ENCODE measurements around the gene GAA.

GRCh38 chr17:80112471-80113032 is 11.2 kb downstream of the GAA start:
- TF ChIP-seq, protein P1, sequence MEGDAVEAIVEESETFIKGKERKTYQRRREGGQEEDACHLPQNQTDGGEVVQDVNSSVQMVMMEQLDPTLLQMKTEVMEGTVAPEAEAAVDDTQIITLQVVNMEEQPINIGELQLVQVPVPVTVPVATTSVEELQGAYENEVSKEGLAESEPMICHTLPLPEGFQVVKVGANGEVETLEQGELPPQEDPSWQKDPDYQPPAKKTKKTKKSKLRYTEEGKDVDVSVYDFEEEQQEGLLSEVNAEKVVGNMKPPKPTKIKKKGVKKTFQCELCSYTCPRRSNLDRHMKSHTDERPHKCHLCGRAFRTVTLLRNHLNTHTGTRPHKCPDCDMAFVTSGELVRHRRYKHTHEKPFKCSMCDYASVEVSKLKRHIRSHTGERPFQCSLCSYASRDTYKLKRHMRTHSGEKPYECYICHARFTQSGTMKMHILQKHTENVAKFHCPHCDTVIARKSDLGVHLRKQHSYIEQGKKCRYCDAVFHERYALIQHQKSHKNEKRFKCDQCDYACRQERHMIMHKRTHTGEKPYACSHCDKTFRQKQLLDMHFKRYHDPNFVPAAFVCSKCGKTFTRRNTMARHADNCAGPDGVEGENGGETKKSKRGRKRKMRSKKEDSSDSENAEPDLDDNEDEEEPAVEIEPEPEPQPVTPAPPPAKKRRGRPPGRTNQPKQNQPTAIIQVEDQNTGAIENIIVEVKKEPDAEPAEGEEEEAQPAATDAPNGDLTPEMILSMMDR (IDR thresholded peaks at IDR 0.05; ENCODE audit: low read depth, low read length, missing input control), result no peak
- no peak for TF ChIP-seq RXRA (IDR thresholded peaks at IDR 0.05)
- no peak for TF ChIP-seq RAD21 (IDR thresholded peaks at IDR 0.05)
- no peak for TF ChIP-seq NR2F2 (IDR thresholded peaks at IDR 0.05)
- no peak for TF ChIP-seq MAX (IDR thresholded peaks at IDR 0.05)
